Measurements from ENCODE around the gene VTI1A. TPM values are rescaled to one million over a fixed set of nuclear protein-coding genes. Genes with fewer than 3 reads are reported as not detected.

Gene VTI1A
- total RNA-seq, 1 experiment from 2014 or later: 22.0 TPM

- H4K20me1 ChIP-seq (ENCODE audit: control insufficient read depth, insufficient read depth, insufficient read length): no peaks in the 10 kb centered on the region
- no peaks in the 10 kb centered on the region for H3K9me3 Mint-ChIP-seq
- H3K27me3 Mint-ChIP-seq (ENCODE audit: low read depth): no peaks in the 10 kb centered on the region
Measured at GRCh38 chr10:112752288-112752687, 305.3 kb downstream of the VTI1A start.

More at GRCh38 chr10:112752288-112752687, 305.3 kb downstream of the VTI1A start:
- H2BK5ac ChIP-seq (ENCODE audit: insufficient read length, low read length): no peak overlapping the region
- H2BK12ac ChIP-seq (ENCODE audit: insufficient read length, low read depth, low read length): no peak overlapping the region
- no peak for TF ChIP-seq CTCF (conservative IDR thresholded peaks at IDR 0.05)
- WGBS (ENCODE audit: extremely low coverage, insufficient read length, low lambda C conversion rate): no CpG with 5 or more reads among the region's 3 CpGs
- peaks cover 22 to 26% of the 10 kb centered on the region in 2 experiments for H3K4me1 Mint-ChIP-seq
- no peak overlapping the region for H3K4me3 Mint-ChIP-seq
- H4K5ac ChIP-seq (ENCODE audit: insufficient read length, low read depth, low read length): no peak overlapping the region
- no peak overlapping the region for H4K8ac ChIP-seq (replicated peaks; ENCODE audit: insufficient read length, low read depth, low read length)
- no peak overlapping the region for H2BK15ac ChIP-seq (ENCODE audit: low read depth, low read length)
- no peak overlapping the region for H3K4ac ChIP-seq (ENCODE audit: low read depth, low read length)
- no peak overlapping the region for H2BK20ac ChIP-seq (ENCODE audit: low read depth, low read length, poor library complexity, severe bottlenecking)
- H3K9ac ChIP-seq (ENCODE audit: extremely low read depth, insufficient read length, low read length): no peak overlapping the region
- H2AFZ ChIP-seq (ENCODE audit: low read length): no peak overlapping the region
- H3K27me3 ChIP-seq (ENCODE audit: insufficient read depth, low read length): no peaks in the 10 kb centered on the region
- H3K56ac ChIP-seq (ENCODE audit: insufficient read length, low read depth, low read length): no peak overlapping the region
- no peaks in the 10 kb centered on the region for H3K79me2 ChIP-seq (ENCODE audit: insufficient read depth, low read length)
- no peak overlapping the region for H3K14ac ChIP-seq (ENCODE audit: insufficient read depth, low read length)
- no peak overlapping the region for H2BK120ac ChIP-seq (ENCODE audit: low read depth, low read length, poor library complexity, severe bottlenecking)
- no peak overlapping the region for H3T11ph ChIP-seq (ENCODE audit: low read length)
- H3K23me2 ChIP-seq (ENCODE audit: insufficient read length, low read depth, low read length, poor library complexity, severe bottlenecking): no peaks in the 10 kb centered on the region
- no peak overlapping the region for H3K4me2 ChIP-seq (ENCODE audit: insufficient read depth, insufficient read length, low read length)
- no peak overlapping the region for H2AK5ac ChIP-seq (ENCODE audit: insufficient read length, low read length)
- no peak overlapping the region for H4K91ac ChIP-seq (ENCODE audit: insufficient read length, low read depth, low read length)
- no peaks in the 10 kb centered on the region for H3K79me1 ChIP-seq (ENCODE audit: insufficient read depth, low read depth, low read length, poor library complexity, severe bottlenecking)
- H3K23ac ChIP-seq (ENCODE audit: insufficient read length, low read depth, low read length): no peak overlapping the region
- H3K18ac ChIP-seq (ENCODE audit: insufficient read length, low read depth, low read length): no peak overlapping the region
- H3K36me3 Mint-ChIP-seq (ENCODE audit: insufficient read depth in 1 of 3, low read depth in 3 of 3): no peaks in the 10 kb centered on the region; a peak in 1 of 7 replicates
- no peak overlapping the region for H3K27ac Mint-ChIP-seq
- DNase-seq: no peak
- H3K9me3 ChIP-seq (ENCODE audit: control insufficient read depth, low read depth, low read length): no peaks in the 10 kb centered on the region
- peaks cover 2% of the 10 kb centered on the region; the same call in 1 of the 2 replicates for H3K4me1 ChIP-seq (ENCODE audit: insufficient read depth, low read length)
- no peak overlapping the region for H3K27ac ChIP-seq (ENCODE audit: insufficient read length, low read depth, low read length)

Measured in H9 (cell line).